ENCODE data around the gene MAPT.
"Not testable (repeated sequence)": the region's sequence is repeated elsewhere in the genome, so short reads cannot be mapped to it uniquely, and the experiment has no call there.

The MAPT gene

DNA sequence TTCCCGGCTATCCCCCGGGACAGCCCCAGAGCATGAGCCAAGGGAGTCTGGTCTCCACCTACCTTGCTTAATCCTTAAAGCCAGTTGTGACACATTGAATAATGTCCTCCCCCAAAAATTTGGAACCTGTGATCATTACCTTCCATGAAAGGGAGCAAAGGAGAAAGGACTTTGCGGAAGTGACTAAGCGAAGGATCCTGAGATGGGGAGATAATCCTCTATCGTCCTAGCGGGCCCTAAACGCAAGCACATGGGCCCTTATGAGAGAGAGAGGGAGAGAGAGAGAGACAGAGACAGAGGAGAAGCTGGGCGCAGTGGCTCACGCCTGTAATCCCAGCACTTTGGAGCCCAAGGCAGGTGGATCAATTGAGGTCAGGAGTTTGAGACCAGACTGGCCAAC lies 40.1 kb upstream of the MAPT start:
- H3K27me3 ChIP-seq (replicated peaks) = no peaks in the 10 kb centered on the region
- H3K27ac ChIP-seq = no peak overlapping the region
- TF ChIP-seq, protein P1, sequence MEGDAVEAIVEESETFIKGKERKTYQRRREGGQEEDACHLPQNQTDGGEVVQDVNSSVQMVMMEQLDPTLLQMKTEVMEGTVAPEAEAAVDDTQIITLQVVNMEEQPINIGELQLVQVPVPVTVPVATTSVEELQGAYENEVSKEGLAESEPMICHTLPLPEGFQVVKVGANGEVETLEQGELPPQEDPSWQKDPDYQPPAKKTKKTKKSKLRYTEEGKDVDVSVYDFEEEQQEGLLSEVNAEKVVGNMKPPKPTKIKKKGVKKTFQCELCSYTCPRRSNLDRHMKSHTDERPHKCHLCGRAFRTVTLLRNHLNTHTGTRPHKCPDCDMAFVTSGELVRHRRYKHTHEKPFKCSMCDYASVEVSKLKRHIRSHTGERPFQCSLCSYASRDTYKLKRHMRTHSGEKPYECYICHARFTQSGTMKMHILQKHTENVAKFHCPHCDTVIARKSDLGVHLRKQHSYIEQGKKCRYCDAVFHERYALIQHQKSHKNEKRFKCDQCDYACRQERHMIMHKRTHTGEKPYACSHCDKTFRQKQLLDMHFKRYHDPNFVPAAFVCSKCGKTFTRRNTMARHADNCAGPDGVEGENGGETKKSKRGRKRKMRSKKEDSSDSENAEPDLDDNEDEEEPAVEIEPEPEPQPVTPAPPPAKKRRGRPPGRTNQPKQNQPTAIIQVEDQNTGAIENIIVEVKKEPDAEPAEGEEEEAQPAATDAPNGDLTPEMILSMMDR (IDR thresholded peaks at IDR 0.05; ENCODE audit: low read depth, low read length, missing control alignments) = no peak
- no peak for DNase-seq
- in situ Hi-C loops (cut with HindIII; ENCODE audit: low pct_ligation_motif_present, low sequenced_read_pairs) = loop anchor here (25.0 kb wide), 1 partner anchor 192 kb away; no protein-coding TSS in a partner anchor
- H3K36me3 ChIP-seq (replicated peaks) = no peaks in the 10 kb centered on the region
- no peak overlapping the region for H3K4me3 ChIP-seq (ENCODE audit: low read depth, low read length)

DNA sequence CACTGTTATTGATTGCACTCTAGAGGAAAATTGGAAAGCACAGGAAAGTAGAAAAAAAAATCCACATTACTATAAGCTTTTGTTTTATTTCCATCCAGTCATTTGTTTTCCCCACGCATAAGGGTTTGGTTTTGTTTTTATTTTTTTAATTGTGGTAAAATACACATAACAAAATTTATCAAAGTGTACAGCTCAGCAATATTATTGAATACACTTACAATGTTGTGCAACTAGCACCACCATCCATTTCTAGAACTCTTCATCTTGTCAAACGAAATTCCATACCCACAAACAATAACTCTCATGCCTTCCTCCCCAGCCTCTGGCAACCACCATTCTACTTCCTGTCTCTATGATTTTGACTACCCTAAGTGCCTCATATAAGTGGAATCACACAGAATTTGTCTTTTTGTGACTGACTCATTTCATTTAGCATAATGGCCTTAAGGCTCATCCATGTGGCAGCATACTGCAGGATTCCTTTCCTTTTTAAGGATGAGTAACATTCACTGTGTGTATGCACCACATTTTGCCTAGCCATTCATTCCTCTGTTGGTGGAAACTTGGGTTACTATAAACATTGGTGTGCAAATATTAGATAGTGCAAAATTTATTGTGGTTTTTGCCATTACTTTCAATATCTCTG lies 38.5 kb upstream of the MAPT start:
- Histone ChIP-seq H3K36me3 (replicated peaks) (no peaks in the 10 kb centered on the region), H3K4me3 (ENCODE audit: low read depth, low read length) (no peak overlapping the region), H3K27ac (no peak overlapping the region), H3K27me3 (replicated peaks) (no peaks in the 10 kb centered on the region)
- in situ Hi-C loops (cut with HindIII; ENCODE audit: low pct_ligation_motif_present, low sequenced_read_pairs) = loop anchor here (25.0 kb wide), 1 partner anchor 194 kb away; no protein-coding TSS in a partner anchor
- no peak for DNase-seq
- TF ChIP-seq, protein P1 (IDR thresholded peaks at IDR 0.05; ENCODE audit: low read depth, low read length, missing control alignments) = no peak

DNA sequence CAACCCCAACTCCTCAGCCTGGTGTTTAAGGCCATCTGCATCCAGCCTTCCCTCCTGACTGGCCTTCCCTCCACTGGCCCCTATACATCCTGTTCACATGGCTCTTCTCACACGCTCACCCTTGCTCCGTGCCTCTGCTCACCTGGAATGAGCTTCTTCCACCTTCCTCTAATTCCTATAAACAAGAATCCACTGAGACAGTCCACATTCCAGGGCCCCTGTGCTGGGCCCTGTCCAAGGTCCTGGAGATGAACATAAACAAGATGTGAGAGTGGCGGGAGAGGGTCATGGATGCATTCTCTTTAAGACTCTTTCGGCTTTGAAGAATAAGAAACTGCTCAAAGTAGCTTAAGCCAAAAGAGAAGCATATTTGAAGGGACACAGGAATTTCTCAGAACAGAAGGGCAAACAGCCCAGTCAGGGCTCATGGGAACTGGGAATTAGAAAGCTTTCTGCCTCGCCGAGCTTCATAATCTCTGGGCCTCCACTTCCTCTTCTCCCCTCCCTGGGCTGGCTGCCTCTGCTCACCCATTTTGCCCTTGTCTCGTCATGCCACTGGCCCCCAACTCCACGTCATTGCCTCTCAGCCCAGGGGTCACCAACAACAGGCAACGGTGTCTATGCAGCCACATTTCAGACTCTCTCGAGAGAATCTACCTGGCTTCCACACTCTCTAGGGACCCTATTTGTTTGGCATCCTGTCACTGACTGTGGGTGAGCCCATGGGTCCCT lies 36.2 kb upstream of the MAPT start:
- no peak overlapping the region for H3K27ac ChIP-seq
- no peaks in the 10 kb centered on the region for H3K36me3 ChIP-seq (replicated peaks)
- TF ChIP-seq, protein P1 (IDR thresholded peaks at IDR 0.05; ENCODE audit: low read depth, low read length, missing control alignments) = no peak
- in situ Hi-C loops (cut with HindIII; ENCODE audit: low pct_ligation_motif_present, low sequenced_read_pairs) = loop anchor here (25.0 kb wide), 1 partner anchor 196 kb away; no protein-coding TSS in a partner anchor
- DNase-seq = peak; percentile 22
- no peaks in the 10 kb centered on the region for H3K27me3 ChIP-seq (replicated peaks)
- H3K4me3 ChIP-seq (ENCODE audit: low read depth, low read length) = no peak overlapping the region

DNA sequence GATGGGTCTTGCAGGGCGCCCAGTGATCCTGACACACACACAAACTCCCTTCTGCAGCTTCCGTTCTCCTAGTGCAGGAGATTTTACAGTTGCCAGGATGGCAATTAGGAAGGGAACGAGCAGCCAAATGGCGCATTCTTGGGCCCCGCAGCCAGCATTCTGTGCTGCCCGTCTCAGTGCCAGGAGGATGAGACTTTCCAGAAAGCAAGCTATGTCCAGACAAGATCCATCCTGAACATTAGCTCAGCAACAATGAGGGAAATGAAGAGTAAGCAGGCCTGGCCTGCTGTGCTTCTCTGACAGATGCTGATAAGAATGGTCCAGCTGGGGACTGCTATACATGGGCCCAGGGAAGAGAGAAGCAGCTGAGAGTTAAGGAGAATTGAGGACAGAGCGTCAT lies 33.2 kb upstream of the MAPT start:
- Histone ChIP-seq H3K4me3 (ENCODE audit: low read depth, low read length) (no peak overlapping the region), H3K27ac (no peak overlapping the region), H3K27me3 (replicated peaks) (peaks cover 3% of the 10 kb centered on the region), H3K36me3 (replicated peaks) (no peaks in the 10 kb centered on the region)
- no peak for DNase-seq
- TF ChIP-seq, protein P1 (IDR thresholded peaks at IDR 0.05; ENCODE audit: low read depth, low read length, missing control alignments) = no peak
- in situ Hi-C loops (cut with HindIII; ENCODE audit: low pct_ligation_motif_present, low sequenced_read_pairs) = loop anchor here (25.0 kb wide), 1 partner anchor 199 kb away; no protein-coding TSS in a partner anchor

DNA sequence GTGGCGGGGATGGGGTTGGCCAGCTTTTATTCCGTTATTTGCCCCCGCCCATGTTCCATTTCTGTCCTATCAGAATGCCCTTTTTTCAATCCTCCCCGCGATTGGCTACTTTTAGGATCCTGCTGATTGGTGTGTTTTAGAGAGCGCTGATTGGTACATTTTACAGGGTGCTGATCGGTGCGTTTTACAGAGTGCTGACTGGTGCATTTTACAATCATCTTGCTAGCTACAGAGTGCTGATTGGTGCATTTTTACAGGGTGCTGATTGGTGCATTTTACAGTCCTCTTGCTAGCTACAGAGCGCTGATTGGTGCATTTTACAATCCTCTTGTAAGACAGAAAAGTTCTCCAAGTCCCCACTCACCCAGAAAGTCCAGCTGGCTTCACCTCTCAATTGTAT lies 32.2 kb upstream of the MAPT start:
- in situ Hi-C loops (cut with HindIII; ENCODE audit: low pct_ligation_motif_present, low sequenced_read_pairs) = loop anchor here (25.0 kb wide), 1 partner anchor 200 kb away; no protein-coding TSS in a partner anchor
- H3K36me3 ChIP-seq (replicated peaks); DNase-seq; H3K27ac ChIP-seq; H3K4me3 ChIP-seq (ENCODE audit: low read depth, low read length); H3K27me3 ChIP-seq (replicated peaks): not testable (repeated sequence)

DNA sequence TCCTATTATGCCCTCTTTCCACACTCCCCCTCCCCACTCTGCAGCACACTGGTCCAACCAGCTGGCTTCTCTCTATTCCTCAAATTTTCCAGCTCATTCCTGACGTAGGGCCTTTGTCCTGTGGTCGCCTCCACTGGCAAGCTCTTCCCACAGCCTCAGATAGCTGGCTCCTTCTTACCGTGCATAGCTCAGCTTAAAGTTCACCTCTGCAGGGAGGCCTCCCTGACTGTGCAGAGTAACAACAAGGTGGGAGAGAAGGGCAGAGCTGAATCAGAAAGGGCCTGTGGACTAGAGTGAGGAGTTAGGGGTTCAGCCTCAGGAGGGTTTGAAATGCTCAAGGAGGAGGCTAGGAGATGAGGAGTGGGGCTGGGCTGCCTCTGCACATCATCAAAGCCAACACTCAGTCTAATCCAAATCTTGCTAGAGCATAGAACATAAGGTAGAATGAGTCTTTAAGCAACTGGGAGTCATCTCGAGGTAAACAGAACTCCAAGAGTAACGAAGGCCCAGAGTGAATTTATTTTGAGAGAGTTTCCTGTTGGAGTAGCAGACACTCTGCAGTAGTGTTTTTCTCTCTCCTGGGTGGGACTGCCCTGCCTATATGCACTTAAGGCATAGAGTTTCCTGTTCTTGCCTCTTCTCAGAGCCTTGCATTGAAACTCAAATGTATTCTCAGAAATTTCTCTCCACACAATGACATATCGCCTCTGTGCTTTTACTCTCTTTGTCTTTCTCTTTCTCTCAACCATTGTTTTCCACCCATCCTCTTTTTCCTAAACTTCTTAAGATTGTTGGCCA lies 30.3 kb upstream of the MAPT start:
- TF ChIP-seq, protein P1 (IDR thresholded peaks at IDR 0.05; ENCODE audit: low read depth, low read length, missing control alignments) = no peak
- H3K36me3 ChIP-seq (replicated peaks) = no peaks in the 10 kb centered on the region
- H3K27ac ChIP-seq = no peak overlapping the region
- no peak for DNase-seq
- H3K27me3 ChIP-seq (replicated peaks) = peaks cover 3% of the 10 kb centered on the region
- H3K4me3 ChIP-seq (ENCODE audit: low read depth, low read length) = no peak overlapping the region
- in situ Hi-C loops (cut with HindIII; ENCODE audit: low pct_ligation_motif_present, low sequenced_read_pairs) = loop anchor here (25.0 kb wide), 1 partner anchor 202 kb away; no protein-coding TSS in a partner anchor

All from brain microvascular endothelial cell (primary cell).